ENCODE results near the gene MAPK1.

- TF ChIP-seq GATA2 (IDR thresholded peaks at IDR 0.05; ENCODE audit: low read depth, low read length) (no peak), GATA3 (IDR thresholded peaks at IDR 0.05; ENCODE audit: low read depth, low read length) (no peak)
Observed at GRCh38 chr22:21803811-21804249, 63.6 kb downstream of the MAPK1 start.

Data from SH-SY5Y (cell line).